ENCODE data around the gene NEDD1.

Gene NEDD1

DNA sequence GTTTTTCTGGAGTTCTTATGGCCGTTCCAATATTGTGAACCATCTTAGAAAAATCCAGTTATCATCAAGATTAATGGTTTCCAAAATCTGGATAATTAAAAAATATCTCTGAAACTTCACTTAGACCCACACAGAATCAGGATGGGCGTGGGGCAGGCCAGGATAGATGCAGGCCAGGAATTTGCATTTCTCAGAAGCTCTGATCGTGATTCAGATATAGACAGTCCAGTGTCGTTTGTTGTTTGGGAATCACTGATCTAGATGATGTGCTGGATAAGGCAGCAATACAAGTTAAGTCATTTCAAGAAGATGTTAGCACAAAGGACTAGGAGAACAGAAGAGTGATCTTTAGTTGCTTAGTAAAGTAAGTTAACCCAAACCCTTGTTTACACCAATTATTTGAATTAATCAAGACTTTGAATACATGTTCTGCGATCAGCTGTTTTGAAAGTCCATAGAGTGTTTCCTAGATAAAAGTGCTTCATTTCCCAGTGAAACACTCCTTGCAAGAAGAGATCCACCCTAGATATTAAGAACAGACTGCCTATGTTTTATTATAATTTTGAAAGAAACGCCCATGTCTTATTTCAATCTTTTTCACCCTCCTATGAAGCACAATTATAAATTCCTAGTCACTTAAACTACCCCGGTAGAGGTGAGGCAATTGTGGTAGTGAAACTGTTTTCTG lies 90.9 kb downstream of the NEDD1 start:
- TF ChIP-seq, protein P1, sequence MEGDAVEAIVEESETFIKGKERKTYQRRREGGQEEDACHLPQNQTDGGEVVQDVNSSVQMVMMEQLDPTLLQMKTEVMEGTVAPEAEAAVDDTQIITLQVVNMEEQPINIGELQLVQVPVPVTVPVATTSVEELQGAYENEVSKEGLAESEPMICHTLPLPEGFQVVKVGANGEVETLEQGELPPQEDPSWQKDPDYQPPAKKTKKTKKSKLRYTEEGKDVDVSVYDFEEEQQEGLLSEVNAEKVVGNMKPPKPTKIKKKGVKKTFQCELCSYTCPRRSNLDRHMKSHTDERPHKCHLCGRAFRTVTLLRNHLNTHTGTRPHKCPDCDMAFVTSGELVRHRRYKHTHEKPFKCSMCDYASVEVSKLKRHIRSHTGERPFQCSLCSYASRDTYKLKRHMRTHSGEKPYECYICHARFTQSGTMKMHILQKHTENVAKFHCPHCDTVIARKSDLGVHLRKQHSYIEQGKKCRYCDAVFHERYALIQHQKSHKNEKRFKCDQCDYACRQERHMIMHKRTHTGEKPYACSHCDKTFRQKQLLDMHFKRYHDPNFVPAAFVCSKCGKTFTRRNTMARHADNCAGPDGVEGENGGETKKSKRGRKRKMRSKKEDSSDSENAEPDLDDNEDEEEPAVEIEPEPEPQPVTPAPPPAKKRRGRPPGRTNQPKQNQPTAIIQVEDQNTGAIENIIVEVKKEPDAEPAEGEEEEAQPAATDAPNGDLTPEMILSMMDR (conservative IDR thresholded peaks at IDR 0.05; ENCODE audit: low read depth, low read length), result no peak
- H3K4me3 ChIP-seq (ENCODE audit: low read depth, low read length), result no peak overlapping the region
- no peak for DNase-seq (ENCODE audit: low read depth)

GRCh38 chr12:97003276-97003675 lies 96.2 kb downstream of the NEDD1 start:
- DNase-seq (ENCODE audit: low read depth), result no peak
- TF ChIP-seq, protein P1 (conservative IDR thresholded peaks at IDR 0.05; ENCODE audit: low read depth, low read length), result no peak

More at GRCh38 chr12:97003276-97003675, 96.2 kb downstream of the NEDD1 start:
- no peak overlapping the region for H3K4me3 ChIP-seq (ENCODE audit: low read depth, low read length)

All from choroid plexus epithelial cell (primary cell).